Measurements from ENCODE around the gene UVRAG.

DNA sequence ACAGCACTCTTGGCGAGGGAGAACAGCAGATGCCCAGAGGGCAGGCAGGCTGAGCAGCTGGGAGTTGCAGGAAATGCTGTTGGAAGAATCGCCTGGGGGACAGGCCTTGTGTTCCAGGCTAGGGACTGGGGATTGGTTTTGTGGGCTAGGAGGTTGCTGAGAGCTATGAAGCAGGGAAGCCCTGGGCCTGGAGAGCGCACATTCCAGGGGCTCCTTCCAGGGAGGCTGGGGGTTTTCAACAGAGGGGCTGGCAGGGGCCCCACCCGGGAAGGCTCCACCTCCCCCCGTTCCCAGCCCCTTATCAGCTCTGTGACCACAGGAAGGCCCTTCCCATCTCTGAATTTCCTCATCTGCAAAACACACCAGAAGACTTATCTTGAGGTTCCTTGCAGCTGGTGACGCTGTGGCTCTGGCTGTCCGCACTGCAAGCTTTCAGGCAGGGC lies 369.6 kb downstream of the UVRAG start:
- no peak for TF ChIP-seq EZH2 (optimal IDR thresholded peaks at IDR 0.05; ENCODE audit: low read depth, low read length)
- TF ChIP-seq, protein P1, sequence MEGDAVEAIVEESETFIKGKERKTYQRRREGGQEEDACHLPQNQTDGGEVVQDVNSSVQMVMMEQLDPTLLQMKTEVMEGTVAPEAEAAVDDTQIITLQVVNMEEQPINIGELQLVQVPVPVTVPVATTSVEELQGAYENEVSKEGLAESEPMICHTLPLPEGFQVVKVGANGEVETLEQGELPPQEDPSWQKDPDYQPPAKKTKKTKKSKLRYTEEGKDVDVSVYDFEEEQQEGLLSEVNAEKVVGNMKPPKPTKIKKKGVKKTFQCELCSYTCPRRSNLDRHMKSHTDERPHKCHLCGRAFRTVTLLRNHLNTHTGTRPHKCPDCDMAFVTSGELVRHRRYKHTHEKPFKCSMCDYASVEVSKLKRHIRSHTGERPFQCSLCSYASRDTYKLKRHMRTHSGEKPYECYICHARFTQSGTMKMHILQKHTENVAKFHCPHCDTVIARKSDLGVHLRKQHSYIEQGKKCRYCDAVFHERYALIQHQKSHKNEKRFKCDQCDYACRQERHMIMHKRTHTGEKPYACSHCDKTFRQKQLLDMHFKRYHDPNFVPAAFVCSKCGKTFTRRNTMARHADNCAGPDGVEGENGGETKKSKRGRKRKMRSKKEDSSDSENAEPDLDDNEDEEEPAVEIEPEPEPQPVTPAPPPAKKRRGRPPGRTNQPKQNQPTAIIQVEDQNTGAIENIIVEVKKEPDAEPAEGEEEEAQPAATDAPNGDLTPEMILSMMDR (IDR thresholded peaks at IDR 0.05; ENCODE audit: low read length): no peak
